IMR-90 (cell line): Measurements from ENCODE around the gene STAT5B. TPM values are rescaled to one million over a fixed set of nuclear protein-coding genes. Genes with fewer than 3 reads are reported as not detected.

Source experiments
- ATAC-seq: fragments of 200-7000 bp; cut with Tn5 transposase; 2 replicates; pipeline ENCODE4 v1.9.1; 2020; ENCODE audit warnings: low read depth, mild to moderate bottlenecking, moderate library complexity
- BruUV-seq: library from RNA; stranded (reverse); fragments of 400-500 nt; replicated peaks from 2 replicates; lab custom pipeline; 2021; lab: Mats Ljungman, UMichigan
- CTCF ChIA-PET: fragments of 300-600 bp; formaldehyde crosslinking; extraction: SDS; loops from one replicate; lab custom pipeline; 2021; ENCODE audit warnings: antibody characterized with exemption; lab: Yijun Ruan, JAX
- POLR2A ChIA-PET: fragments of 300-600 bp; sonication (Branson Sonifier 250); formaldehyde crosslinking; loops from one replicate; lab custom pipeline; 2022; ENCODE audit warnings: antibody characterized with exemption; ENCODE audit not compliant: unreplicated experiment; lab: Charles Lee
- DNase-seq: peaks from one replicate; pipeline ENCODE4 v3.0.0; 2013
- H2AFZ ChIP-seq: replicated peaks from 2 replicates; pipeline ENCODE3; 2013; ENCODE audit warnings: low read length, mild to moderate bottlenecking; ENCODE audit not compliant: poor library complexity
- H2AK5ac ChIP-seq: 2 replicates; pipeline ENCODE4 v1.6.1; 2013; ENCODE audit warnings: low read depth, low read length, inconsistent platforms
- H2AK9ac ChIP-seq: replicated peaks from 2 replicates; pipeline ENCODE3; 2013; ENCODE audit warnings: mild to moderate bottlenecking, low read depth, low read length, moderate library complexity; ENCODE audit not compliant: poor library complexity
- H2BK120ac ChIP-seq: 2 replicates; pipeline ENCODE4 v1.6.1; 2013; ENCODE audit warnings: low read depth, low read length, inconsistent platforms
- H2BK15ac ChIP-seq: 3 replicates; pipeline ENCODE4 v1.6.1; 2013; ENCODE audit warnings: low read depth, low read length, inconsistent platforms
- H2BK20ac ChIP-seq: 2 replicates; pipeline ENCODE4 v1.6.1; 2013; ENCODE audit warnings: low read depth, mild to moderate bottlenecking, inconsistent platforms, low read length, moderate library complexity
- H2BK5ac ChIP-seq: 2 replicates; pipeline ENCODE4 v1.6.1; 2013; ENCODE audit warnings: mild to moderate bottlenecking, low read depth, low read length, inconsistent platforms; ENCODE audit not compliant: poor library complexity, severe bottlenecking
- H3K14ac ChIP-seq: replicated peaks from 2 replicates; pipeline ENCODE4 v1.6.1; 2013; ENCODE audit warnings: low read depth, low read length, inconsistent platforms
- H3K18ac ChIP-seq: 2 replicates; pipeline ENCODE4 v1.6.1; 2013; ENCODE audit warnings: low read depth, low read length, control low read depth
- H3K23ac ChIP-seq: 2 replicates; pipeline ENCODE4 v1.6.1; 2013; ENCODE audit warnings: low read depth, low read length, inconsistent platforms
- H3K27ac ChIP-seq: 2 replicates; pipeline ENCODE4 v1.5.1; 2013; ENCODE audit warnings: mild to moderate bottlenecking, control low read depth, low read length; ENCODE audit not compliant: insufficient read depth
- H3K27me3 ChIP-seq: 2 replicates; pipeline ENCODE4 v1.6.1; 2013; ENCODE audit warnings: low read length; ENCODE audit not compliant: control insufficient read depth, insufficient read depth
- H3K36me3 ChIP-seq: 2 replicates; pipeline ENCODE4 v1.6.1; 2013; ENCODE audit warnings: low read length, mixed read lengths; ENCODE audit not compliant: control insufficient read depth, insufficient read depth
- H3K4ac ChIP-seq: 2 replicates; pipeline ENCODE4 v1.6.1; 2013; ENCODE audit warnings: low read depth, low read length, inconsistent platforms
- H3K4me1 ChIP-seq: 2 replicates; pipeline ENCODE4 v1.6.1; 2013; ENCODE audit warnings: low read length, mixed read lengths; ENCODE audit not compliant: control insufficient read depth, insufficient read depth
- H3K4me2 ChIP-seq: 2 replicates; pipeline ENCODE4 v1.6.1; 2013; ENCODE audit warnings: low read depth, mild to moderate bottlenecking, control low read depth, low read length, moderate library complexity
- H3K4me3 ChIP-seq: 2 replicates; pipeline ENCODE4 v1.5.1; 2013; ENCODE audit warnings: low read depth, mild to moderate bottlenecking, control low read depth, low read length, moderate library complexity; ENCODE audit not compliant: insufficient read depth
- H3K56ac ChIP-seq: 2 replicates; pipeline ENCODE4 v1.6.1; 2013; ENCODE audit warnings: low read length, inconsistent platforms; ENCODE audit not compliant: insufficient read depth; ENCODE audit errors: extremely low read depth
- H3K79me1 ChIP-seq, 2 experiments: 2 replicates each; pipeline ENCODE4 v1.6.1; 2013; ENCODE audit warnings: low read length in 2 of 2, inconsistent platforms in 1 of 2, low read depth in 1 of 2
- H3K9ac ChIP-seq: 2 replicates; pipeline ENCODE4 v1.6.1; 2013; ENCODE audit warnings: low read depth, low read length, control low read depth
- H3K9me1 ChIP-seq: 2 replicates; pipeline ENCODE4 v1.6.1; 2013; ENCODE audit warnings: low read length, inconsistent platforms; ENCODE audit not compliant: insufficient read depth
- H3K9me3 ChIP-seq: 2 replicates; pipeline ENCODE4 v1.6.1; 2013; ENCODE audit warnings: low read length; ENCODE audit not compliant: control insufficient read depth, insufficient read depth
- H4K20me1 ChIP-seq: 2 replicates; pipeline ENCODE4 v1.6.1; 2013; ENCODE audit warnings: low read length, inconsistent platforms; ENCODE audit not compliant: insufficient read depth
- H4K5ac ChIP-seq: 2 replicates; pipeline ENCODE4 v1.6.1; 2013; ENCODE audit warnings: mild to moderate bottlenecking, low read depth, low read length, control low read depth
- H4K8ac ChIP-seq, 2 experiments: 2 replicates each; pipeline ENCODE4 v1.6.1; 2013; ENCODE audit warnings: low read depth in 2 of 2, low read length in 2 of 2, control low read depth in 1 of 2, inconsistent platforms in 1 of 2
- H4K91ac ChIP-seq: 2 replicates; pipeline ENCODE4 v1.6.1; 2013; ENCODE audit warnings: low read depth, low read length, inconsistent platforms; ENCODE audit not compliant: insufficient read depth
- FOS ChIP-seq: fragments of 150-350 bp; IDR thresholded peaks from 2 replicates; pipeline ENCODE4 v1.6.1; 2016; ENCODE audit warnings: low read depth, low read length
- MAFK ChIP-seq: IDR thresholded peaks from 2 replicates; pipeline ENCODE4 v1.6.1; 2012; ENCODE audit warnings: low read depth, low read length, improper control_type of control experiment
- SMC3 ChIP-seq: fragments of 150-350 bp; IDR thresholded peaks from 2 replicates; pipeline ENCODE4 v1.6.1; 2016; ENCODE audit warnings: low read depth, mild to moderate bottlenecking, antibody characterized with exemption, low read length, moderate library complexity
- WGBS, 2 experiments: methylation state at CpG; one replicate each; pipeline versions ENCODE4 v1.1.5 to v1.1.7; 2013; ENCODE audit warnings: missing lambda C conversion rate in 2 of 2; ENCODE audit not compliant: insufficient read length in 1 of 2; ENCODE audit errors: extremely low coverage in 2 of 2; 5-methylcytosine and 5-hydroxymethylcytosine counted together
- dilution Hi-C: fragments of 300-500 bp; cut with HindIII; formaldehyde crosslinking; loops from one replicate; pipeline ENCODE4 v1.14.3; 2018; ENCODE audit warnings: low sequenced_read_pairs; ENCODE audit not compliant: unreplicated experiment
- in situ Hi-C: fragments of 300-500 bp; cut with MboI; formaldehyde crosslinking; loops from 3 replicates; pipeline ENCODE4 v1.14.3; 2019; ENCODE audit warnings: low sequenced_read_pairs, inconsistent platforms, mixed read lengths
- intact Hi-C: fragments of 100-400 bp; cut with micrococcal nuclease; formaldehyde crosslinking; loops from 2 replicates; pipeline ENCODE4 v1.10.0; 2022
- polyA plus RNA-seq, 3 experiments: library from polyadenylated mRNA; depleted of rRNA; stranded (reverse); fragments of >200 nt; gene quantifications; 2 replicates each; pipeline ENCODE4 v1.2.3, GENCODE V29; 2012; ENCODE audit warnings: low replicate concordance in 1 of 3
- total RNA-seq: library from RNA; depleted of rRNA; stranded (reverse); fragments of >200 nt; gene quantifications from 2 replicates; pipeline ENCODE4 v1.2.3, GENCODE V29; 2012

Gene STAT5B
- total and polyA plus RNA-seq, 2 of the 4 experiments (the other 2 are of a cell fraction): 24.4 to 29.6 TPM

DNA sequence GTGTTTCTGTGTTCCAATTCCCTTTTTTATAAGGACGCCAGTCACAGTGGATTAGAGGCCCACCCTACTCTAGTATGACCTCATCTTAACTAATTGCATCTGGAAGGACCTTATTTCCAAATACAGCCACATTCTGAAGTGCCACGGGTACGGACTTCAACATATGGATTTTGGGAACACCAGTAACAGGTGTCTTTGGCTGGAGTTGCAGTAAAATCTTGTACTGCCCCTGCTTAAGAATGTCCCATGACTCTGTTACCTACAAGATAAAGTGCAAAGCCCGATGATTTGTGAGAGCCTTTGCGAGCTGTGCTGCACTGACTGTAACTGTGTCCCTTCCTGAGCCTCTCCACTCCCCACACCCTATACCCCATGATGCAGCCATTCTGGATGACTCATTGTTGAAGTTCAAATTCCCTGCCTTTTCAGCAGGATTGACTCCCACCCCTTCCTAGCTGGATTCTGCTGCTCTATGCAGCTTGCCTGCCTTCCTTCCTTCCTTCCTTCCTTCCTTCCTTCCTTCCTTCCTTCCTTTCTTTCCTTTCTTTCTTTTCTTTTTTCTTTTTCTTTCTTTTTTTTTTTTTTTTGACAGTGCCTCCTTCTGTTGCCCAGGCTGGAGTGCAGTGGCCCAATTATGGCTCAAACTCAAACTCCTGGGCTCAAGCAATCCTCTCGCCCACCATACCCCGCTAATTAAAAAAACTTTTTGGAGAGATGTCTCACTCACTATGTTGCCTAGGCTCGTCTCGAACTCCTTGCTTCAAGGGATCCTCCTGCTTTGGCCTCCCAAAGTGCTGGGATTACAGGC, 93.1 kb downstream of the STAT5B start:
- Histone ChIP-seq H3K79me1 (no peaks in the 10 kb centered on the region), H4K8ac (peak overlapping the region; percentile 75 to 94; a peak in 2 of 4 replicates), H3K27ac (no peak overlapping the region), H2BK120ac (no peak overlapping the region), H3K9me3 (no peaks in the 10 kb centered on the region), H3K23ac (no peak overlapping the region), H4K5ac (peak overlapping the region; percentile 90; the same call in 1 of the 2 replicates), H3K56ac (no peak overlapping the region), H2BK20ac (no peak overlapping the region), H2BK5ac (no peak overlapping the region), H2BK15ac (no peak overlapping the region), H3K4ac (peak overlapping the region; percentile 89), H3K36me3 (no peaks in the 10 kb centered on the region), H4K91ac (no peak overlapping the region), H3K9me1 (0 out of 2 replicates have a peak, but pooled peaks cover 3% of the 10 kb centered on the region), H3K9ac (no peak overlapping the region), H3K4me3 (no peak overlapping the region; the same call in 1 of the 2 replicates), H2AK9ac (peak overlapping the region; percentile 29), H3K18ac (no peak overlapping the region), H3K4me2 (peak overlapping the region; percentile 95), H3K27me3 (peaks cover 36% of the 10 kb centered on the region), H3K14ac (0 out of 2 replicates have a peak overlapping the region, but pooled peaks have one; percentile 84), H2AFZ (peak overlapping the region; percentile 94), H2AK5ac (peak overlapping the region; percentile 29), H3K4me1 (peaks cover 9% of the 10 kb centered on the region), H4K20me1 (0 out of 2 replicates have a peak, but pooled peaks cover 2% of the 10 kb centered on the region)
- ChIA-PET POLR2A (interaction anchor here (0.7 kb wide), 1 partner anchor 342 kb away, joined by 3 read pairs; no protein-coding TSS in a partner anchor), CTCF (interaction anchor here (1.0 kb wide), 2 partner anchors 11 to 13 kb away, joined by 3 read pairs; partner anchors contain the start of gene GHDC)
- TF ChIP-seq SMC3 (no peak), MAFK (0 out of 2 replicates have a peak, but pooled peaks have one; percentile 6), FOS (peak; percentile 56)
- ATAC-seq (peak; percentile 31), DNase-seq (peak; percentile 60)
- intact Hi-C loops: no loop called here
- 69% methylated on average over 5 of the region's 9 CpGs; no CpG with 5 or more reads in 1 of the 2 experiments for WGBS, 2 experiments
- BruUV-seq: no TSS peak
- in situ Hi-C loops: no loop called here
- dilution Hi-C loops: no loop called here
